C1 segment of cervical spinal cord (tissue), 14 donors: ENCODE results near the gene GALK2.
"Not testable (repeated sequence)": the region's sequence is repeated elsewhere in the genome, so short reads cannot be mapped to it uniquely, and the experiment has no call there.

Experiments used
- DNase-seq, 14 donors: peaks; one replicate each; lab custom pipeline; 2025; lab: John Stamatoyannopoulos, UW

The GALK2 gene

GRCh38 chr15:49163678-49164077, 6.4 kb upstream of the GALK2 start:
- no peak for DNase-seq

- no peak for DNase-seq
These were observed 5.2 kb upstream of the GALK2 start for GRCh38 chr15:49164865-49165264.

- DNase-seq: no peak
These were observed 2.0 kb upstream of the GALK2 start for GRCh38 chr15:49168016-49168415.

- DNase-seq: no peak
These were observed 1.7 kb downstream of the GALK2 start for GRCh38 chr15:49171790-49172189.

GRCh38 chr15:49174902-49175301, 4.9 kb downstream of the GALK2 start:
- no peak for DNase-seq

GRCh38 chr15:49175582-49176397, 5.7 kb downstream of the GALK2 start:
- not testable (repeated sequence) for DNase-seq

- no peak for DNase-seq
These were observed 8.4 kb downstream of the GALK2 start for GRCh38 chr15:49178497-49178896.

GRCh38 chr15:49179433-49180190, 9.6 kb downstream of the GALK2 start:
- DNase-seq: no peak

GRCh38 chr15:49182128-49182527, 12.1 kb downstream of the GALK2 start:
- no peak for DNase-seq

GRCh38 chr15:49183741-49184140, 13.7 kb downstream of the GALK2 start:
- DNase-seq: not testable (repeated sequence)

GRCh38 chr15:49185473-49185872, 15.4 kb downstream of the GALK2 start:
- no peak for DNase-seq

GRCh38 chr15:49187549-49188245, 17.6 kb downstream of the GALK2 start:
- DNase-seq: no peak

- no peak for DNase-seq
These were observed 18.9 kb downstream of the GALK2 start for GRCh38 chr15:49188933-49189332.

- no peak for DNase-seq
These were observed 19.6 kb downstream of the GALK2 start for GRCh38 chr15:49189631-49190030.

GRCh38 chr15:49190586-49190985, 20.5 kb downstream of the GALK2 start:
- no peak for DNase-seq

GRCh38 chr15:49191892-49192291, 21.8 kb downstream of the GALK2 start:
- no peak for DNase-seq

GRCh38 chr15:49196856-49197255, 26.8 kb downstream of the GALK2 start:
- no peak for DNase-seq

- DNase-seq: no peak
These were observed 29.6 kb downstream of the GALK2 start for GRCh38 chr15:49199666-49200065.

- DNase-seq: no peak
These were observed 30.3 kb downstream of the GALK2 start for GRCh38 chr15:49200347-49200746.

- DNase-seq: not testable (repeated sequence)
These were observed 38.1 kb downstream of the GALK2 start for GRCh38 chr15:49208102-49208501.

- no peak for DNase-seq
These were observed 42.9 kb downstream of the GALK2 start for GRCh38 chr15:49212897-49213296.
